ENCODE measurements around the gene MED10. TPM values are rescaled to one million over a fixed set of nuclear protein-coding genes. Genes with fewer than 3 reads are reported as not detected.

MED10 gene
- total RNA-seq, 1 donor from 2014 or later: 32.3 TPM

- H3K27ac Mint-ChIP-seq: no peak overlapping the region
- H3K4me3 Mint-ChIP-seq: no peak overlapping the region
- no peaks in the 10 kb centered on the region for H3K27me3 Mint-ChIP-seq
- H3K36me3 Mint-ChIP-seq: no peaks in the 10 kb centered on the region
- DNase-seq (ENCODE audit: extremely low spot score, unreplicated experiment): no peak
- TF ChIP-seq, protein P1, sequence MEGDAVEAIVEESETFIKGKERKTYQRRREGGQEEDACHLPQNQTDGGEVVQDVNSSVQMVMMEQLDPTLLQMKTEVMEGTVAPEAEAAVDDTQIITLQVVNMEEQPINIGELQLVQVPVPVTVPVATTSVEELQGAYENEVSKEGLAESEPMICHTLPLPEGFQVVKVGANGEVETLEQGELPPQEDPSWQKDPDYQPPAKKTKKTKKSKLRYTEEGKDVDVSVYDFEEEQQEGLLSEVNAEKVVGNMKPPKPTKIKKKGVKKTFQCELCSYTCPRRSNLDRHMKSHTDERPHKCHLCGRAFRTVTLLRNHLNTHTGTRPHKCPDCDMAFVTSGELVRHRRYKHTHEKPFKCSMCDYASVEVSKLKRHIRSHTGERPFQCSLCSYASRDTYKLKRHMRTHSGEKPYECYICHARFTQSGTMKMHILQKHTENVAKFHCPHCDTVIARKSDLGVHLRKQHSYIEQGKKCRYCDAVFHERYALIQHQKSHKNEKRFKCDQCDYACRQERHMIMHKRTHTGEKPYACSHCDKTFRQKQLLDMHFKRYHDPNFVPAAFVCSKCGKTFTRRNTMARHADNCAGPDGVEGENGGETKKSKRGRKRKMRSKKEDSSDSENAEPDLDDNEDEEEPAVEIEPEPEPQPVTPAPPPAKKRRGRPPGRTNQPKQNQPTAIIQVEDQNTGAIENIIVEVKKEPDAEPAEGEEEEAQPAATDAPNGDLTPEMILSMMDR (conservative IDR thresholded peaks at IDR 0.05): no peak
- no peaks in the 10 kb centered on the region for H3K9me3 Mint-ChIP-seq
- no peaks in the 10 kb centered on the region for H3K4me1 Mint-ChIP-seq (ENCODE audit: unreplicated experiment)
Observed at GRCh38 chr5:6343951-6344592, 34.3 kb downstream of the MED10 start.

DNA sequence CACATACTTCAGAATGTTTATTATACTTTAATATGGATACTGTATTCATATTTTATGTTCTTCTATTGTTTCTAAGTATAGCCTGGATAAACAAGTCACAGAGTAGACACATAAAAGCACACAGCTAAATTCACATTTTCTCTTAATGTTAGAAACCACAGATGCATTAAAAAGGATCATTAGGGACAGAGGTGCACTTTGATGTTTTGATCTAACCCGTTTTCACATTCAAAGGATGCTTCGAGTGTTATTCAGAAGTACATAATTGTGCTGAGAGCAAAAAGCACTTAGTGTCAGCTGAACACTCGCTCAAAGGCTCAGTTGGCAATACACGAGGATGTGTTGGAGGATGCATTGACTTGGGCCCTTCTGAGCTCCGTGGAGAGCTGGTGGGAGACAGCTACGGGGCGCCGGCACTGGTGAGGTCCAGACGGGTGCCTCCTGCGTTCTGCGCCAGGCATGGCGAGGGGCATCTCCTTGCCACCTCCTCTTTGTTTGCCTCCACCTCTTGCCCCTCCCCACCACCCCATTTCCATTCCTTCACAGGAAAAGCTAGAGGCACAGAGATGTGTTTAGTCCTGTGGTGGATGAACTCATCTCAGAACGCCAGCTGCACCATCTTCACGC is 35.5 kb downstream of the MED10 start:
- no peak for DNase-seq (ENCODE audit: extremely low spot score, unreplicated experiment)
- Mint-ChIP-seq H3K4me3 (no peak overlapping the region), H3K4me1 (ENCODE audit: unreplicated experiment) (no peaks in the 10 kb centered on the region), H3K27ac (no peak overlapping the region), H3K9me3 (no peaks in the 10 kb centered on the region), H3K36me3 (no peaks in the 10 kb centered on the region), H3K27me3 (no peaks in the 10 kb centered on the region)
- TF ChIP-seq, protein P1 (conservative IDR thresholded peaks at IDR 0.05): no peak

DNA sequence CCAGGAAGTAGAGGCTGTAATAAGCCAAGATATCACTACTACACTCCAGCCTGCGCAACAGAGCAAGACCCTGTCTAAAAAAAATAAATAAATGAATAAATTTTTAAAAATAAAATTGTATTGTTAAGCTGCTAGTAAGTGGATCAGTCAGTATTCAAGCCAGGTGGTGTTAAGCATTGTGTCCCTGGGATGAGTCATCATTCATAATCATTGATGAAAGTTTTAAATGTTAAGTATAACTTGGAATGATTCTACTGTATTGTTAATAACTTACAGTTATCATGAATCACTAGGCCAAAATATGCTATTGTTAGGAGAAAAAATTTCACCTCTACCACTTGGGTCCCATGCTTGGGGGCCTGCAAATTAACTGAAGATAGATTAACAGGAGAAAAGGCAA is 38.2 kb downstream of the MED10 start:
- H3K27me3 Mint-ChIP-seq: no peaks in the 10 kb centered on the region
- no peaks in the 10 kb centered on the region for H3K36me3 Mint-ChIP-seq
- TF ChIP-seq, protein P1 (conservative IDR thresholded peaks at IDR 0.05): no peak
- H3K27ac Mint-ChIP-seq: no peak overlapping the region
- H3K9me3 Mint-ChIP-seq: no peaks in the 10 kb centered on the region
- no peak for DNase-seq (ENCODE audit: extremely low spot score, unreplicated experiment)
- no peak overlapping the region for H3K4me3 Mint-ChIP-seq
- H3K4me1 Mint-ChIP-seq (ENCODE audit: unreplicated experiment): no peaks in the 10 kb centered on the region

DNA sequence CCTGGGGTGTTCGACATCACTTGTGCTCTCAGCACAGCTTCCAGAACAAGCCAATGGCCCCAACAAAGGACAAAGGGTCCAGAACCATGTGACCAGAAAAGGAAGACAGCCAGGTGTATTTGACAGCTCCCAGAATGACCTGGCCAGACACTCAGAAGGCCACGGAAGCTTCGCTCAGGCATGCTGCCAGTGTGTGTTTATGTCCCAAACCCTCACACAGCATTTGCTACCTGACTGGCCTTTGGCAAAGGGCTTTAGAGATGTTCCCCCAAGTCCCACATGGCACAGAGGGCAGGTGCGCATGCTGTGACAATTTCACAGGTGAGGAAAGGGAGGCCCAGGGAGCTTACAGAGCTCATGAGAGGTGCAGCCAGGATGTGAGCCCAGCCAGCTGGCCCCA is 39.5 kb downstream of the MED10 start:
- no peak for DNase-seq (ENCODE audit: extremely low spot score, unreplicated experiment)
- no peak overlapping the region for H3K27ac Mint-ChIP-seq
- peaks cover 5% of the 10 kb centered on the region for H3K27me3 Mint-ChIP-seq
- H3K36me3 Mint-ChIP-seq: no peaks in the 10 kb centered on the region
- no peaks in the 10 kb centered on the region for H3K4me1 Mint-ChIP-seq (ENCODE audit: unreplicated experiment)
- TF ChIP-seq, protein P1 (conservative IDR thresholded peaks at IDR 0.05): no peak
- H3K4me3 Mint-ChIP-seq: no peak overlapping the region
- no peaks in the 10 kb centered on the region for H3K9me3 Mint-ChIP-seq

DNA sequence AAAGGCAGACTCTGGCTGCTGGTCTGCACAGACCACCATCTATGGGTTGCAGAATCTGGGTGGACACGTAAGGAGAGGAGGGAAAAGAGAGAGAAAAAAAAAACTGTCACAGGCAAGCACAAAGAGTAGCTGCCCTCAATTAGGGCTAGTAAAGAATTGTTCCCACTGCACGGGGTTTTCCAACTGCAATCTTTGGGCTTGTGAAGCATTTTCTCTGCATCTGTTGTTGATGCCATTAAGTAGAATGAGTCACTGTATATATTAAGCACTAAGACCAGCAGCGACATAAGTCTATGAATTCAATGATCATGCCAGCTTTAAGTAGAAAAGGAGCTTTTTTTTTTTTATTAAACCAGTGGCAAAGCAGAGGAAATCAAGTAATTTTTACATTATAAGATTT is 40.2 kb downstream of the MED10 start:
- no peak overlapping the region for H3K27ac Mint-ChIP-seq
- peaks cover 9% of the 10 kb centered on the region for H3K27me3 Mint-ChIP-seq
- no peaks in the 10 kb centered on the region for H3K36me3 Mint-ChIP-seq
- no peak overlapping the region for H3K4me3 Mint-ChIP-seq
- H3K9me3 Mint-ChIP-seq: no peaks in the 10 kb centered on the region
- TF ChIP-seq, protein P1 (conservative IDR thresholded peaks at IDR 0.05): no peak
- DNase-seq (ENCODE audit: extremely low spot score, unreplicated experiment): no peak
- H3K4me1 Mint-ChIP-seq (ENCODE audit: unreplicated experiment): no peaks in the 10 kb centered on the region

All from type B pancreatic cell (in vitro differentiated cells).